T-helper 1 cell treated with Interleukin-12 subunit alpha and Interleukin-12 subunit beta and Interleukin-4 antibody, amounts not matched to agents 30 μg/mL and 1 μg/mL, for 36 hours (primary cell): ENCODE measurements around the gene SPRTN.

Experiments used
- H3K27ac Mint-ChIP-seq: one replicate; pipeline ENCODE4 v1.8.0; 2021; ENCODE audit warnings: mild to moderate bottlenecking, mixed read lengths
- H3K27me3 Mint-ChIP-seq: one replicate; pipeline ENCODE4 v1.8.0; 2021; ENCODE audit warnings: low read depth, mixed read lengths
- H3K36me3 Mint-ChIP-seq: one replicate; pipeline ENCODE4 v1.8.0; 2021; ENCODE audit warnings: low read depth, mixed read lengths
- H3K4me1 Mint-ChIP-seq: one replicate; pipeline ENCODE4 v1.8.0; 2021; ENCODE audit warnings: low read depth, mixed read lengths
- H3K4me3 Mint-ChIP-seq: one replicate; pipeline ENCODE4 v1.8.0; 2021; ENCODE audit warnings: mild to moderate bottlenecking, moderate library complexity, mixed read lengths
- H3K9me3 Mint-ChIP-seq: one replicate; pipeline ENCODE4 v1.8.0; 2021; ENCODE audit warnings: mixed read lengths

SPRTN gene

DNA sequence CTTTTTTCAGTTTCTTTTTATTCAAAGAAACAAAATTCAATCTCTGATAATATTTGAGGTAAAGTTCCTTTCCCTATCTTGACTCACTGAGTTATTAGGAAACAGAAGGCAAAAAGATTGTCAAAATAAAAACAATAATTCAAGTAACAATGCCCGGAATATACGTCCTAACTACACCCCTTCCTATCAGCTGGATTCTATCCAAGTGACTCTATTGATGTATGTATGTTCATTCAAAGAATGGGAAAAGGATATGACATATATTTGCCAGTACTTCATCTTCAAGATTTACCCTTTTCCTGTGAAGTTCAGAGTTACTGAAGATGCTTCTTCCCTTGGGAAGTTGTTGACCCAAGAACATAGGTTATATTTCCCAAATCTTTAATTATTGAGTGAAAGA lies 13.7 kb downstream of the SPRTN start:
- H3K27me3 Mint-ChIP-seq: no peaks in the 10 kb centered on the region
- no peak overlapping the region for H3K4me3 Mint-ChIP-seq
- peaks cover 5% of the 10 kb centered on the region for H3K4me1 Mint-ChIP-seq
- no peak overlapping the region for H3K27ac Mint-ChIP-seq
- no peaks in the 10 kb centered on the region for H3K9me3 Mint-ChIP-seq
- H3K36me3 Mint-ChIP-seq: peaks cover 32% of the 10 kb centered on the region

DNA sequence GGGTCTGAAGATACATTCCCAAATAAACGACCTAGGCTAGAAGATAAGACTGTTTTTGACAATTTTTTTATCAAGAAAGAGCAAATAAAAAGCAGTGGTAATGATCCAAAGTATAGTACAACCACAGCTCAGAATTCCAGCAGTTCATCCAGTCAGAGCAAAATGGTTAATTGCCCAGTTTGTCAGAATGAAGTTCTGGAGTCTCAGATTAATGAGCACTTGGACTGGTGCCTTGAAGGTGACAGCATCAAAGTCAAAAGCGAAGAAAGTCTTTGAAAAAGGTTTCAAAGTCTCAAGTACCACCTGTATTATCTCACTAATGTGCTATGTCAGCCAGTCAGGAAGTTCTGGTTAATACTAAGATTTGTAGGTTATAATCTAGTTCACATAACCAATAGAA lies 15.0 kb downstream of the SPRTN start:
- Mint-ChIP-seq H3K27me3 (no peaks in the 10 kb centered on the region), H3K36me3 (peaks cover 31% of the 10 kb centered on the region), H3K27ac (no peak overlapping the region), H3K9me3 (no peaks in the 10 kb centered on the region), H3K4me1 (peaks cover 12% of the 10 kb centered on the region), H3K4me3 (no peak overlapping the region)

DNA sequence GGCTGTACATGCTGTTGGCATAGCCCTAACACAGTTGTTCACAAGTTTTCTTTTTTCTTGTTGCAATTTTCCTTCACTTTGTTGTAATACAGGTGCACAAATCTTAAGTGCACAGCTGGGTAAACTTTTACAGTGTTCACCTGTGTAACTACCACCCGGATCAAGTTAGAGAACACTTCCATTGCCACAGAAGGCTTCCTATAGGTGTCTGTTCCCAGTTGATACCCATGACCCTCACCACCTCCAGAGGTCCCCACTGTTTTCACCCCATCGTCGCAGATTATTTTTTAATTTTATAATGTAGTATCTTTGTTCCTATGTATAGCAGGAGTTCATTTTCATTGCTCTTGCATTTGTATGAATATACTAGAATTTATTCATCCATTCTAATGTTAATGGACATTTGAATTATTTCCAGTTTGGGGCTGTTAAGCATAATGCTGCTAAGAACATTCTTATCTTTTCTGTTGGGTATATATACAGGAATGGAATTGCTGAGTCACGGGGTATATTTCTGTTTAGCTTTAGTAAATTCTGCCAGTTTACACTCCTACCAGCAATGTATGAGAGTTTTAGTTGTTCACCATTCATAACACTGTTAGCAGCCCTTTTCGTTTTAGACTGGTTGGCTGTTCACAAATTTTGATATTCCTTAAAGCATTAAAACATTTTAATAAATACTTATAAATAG lies 16.4 kb downstream of the SPRTN start:
- H3K4me3 Mint-ChIP-seq: no peak overlapping the region
- no peak overlapping the region for H3K27ac Mint-ChIP-seq
- no peaks in the 10 kb centered on the region for H3K9me3 Mint-ChIP-seq
- peaks cover 23% of the 10 kb centered on the region for H3K36me3 Mint-ChIP-seq
- peaks cover 13% of the 10 kb centered on the region for H3K4me1 Mint-ChIP-seq
- H3K27me3 Mint-ChIP-seq: no peaks in the 10 kb centered on the region

DNA sequence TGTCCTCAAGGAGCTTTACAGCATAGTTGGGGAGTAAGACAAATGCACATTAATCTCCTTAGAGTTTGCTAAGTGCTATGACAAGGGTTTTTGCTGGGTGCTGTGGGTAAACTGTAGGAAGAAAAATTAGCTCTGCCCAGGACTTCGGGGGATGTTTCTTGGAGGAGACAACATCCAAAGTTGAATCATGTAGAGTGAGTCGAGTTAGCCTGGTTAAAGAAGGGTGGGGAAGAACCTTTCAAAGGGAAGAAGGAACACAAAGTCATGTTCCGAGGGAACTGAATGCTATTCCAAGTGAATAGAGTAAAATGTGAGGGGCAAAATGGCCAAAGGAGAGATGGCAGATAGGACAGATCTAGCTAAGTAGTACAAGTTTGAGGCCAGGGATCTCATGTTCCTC lies 17.1 kb downstream of the SPRTN start:
- Mint-ChIP-seq H3K27ac (no peak overlapping the region), H3K27me3 (no peaks in the 10 kb centered on the region), H3K4me3 (no peak overlapping the region), H3K9me3 (no peaks in the 10 kb centered on the region), H3K36me3 (peaks cover 21% of the 10 kb centered on the region), H3K4me1 (peaks cover 13% of the 10 kb centered on the region)

DNA sequence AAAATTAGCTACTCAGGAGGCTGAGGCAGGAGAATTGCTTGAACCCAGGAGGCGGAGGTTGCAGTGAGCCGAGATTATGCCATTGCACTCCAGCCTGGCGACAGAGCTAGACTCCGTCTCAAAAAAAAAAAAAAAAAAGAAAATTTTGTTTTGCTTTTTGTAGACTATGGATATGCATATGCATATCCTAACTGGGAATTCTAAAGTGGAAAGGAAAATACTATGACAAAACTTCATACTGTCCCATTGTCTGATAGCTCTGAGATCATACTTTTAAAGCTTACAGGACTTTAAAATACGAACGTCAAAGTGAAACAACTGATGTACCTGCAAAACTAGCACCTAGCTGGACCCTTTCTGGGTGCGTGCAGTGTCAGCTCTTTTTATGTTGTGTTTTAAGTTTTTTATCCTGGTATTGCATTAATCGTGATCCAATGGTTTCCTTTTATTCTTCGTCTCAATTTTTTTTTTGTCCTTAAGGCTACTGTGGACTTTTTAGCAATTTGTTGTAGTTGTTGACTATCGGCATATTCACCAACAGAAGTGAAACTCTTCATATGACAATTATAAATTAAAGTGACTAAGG lies 19.2 kb downstream of the SPRTN start:
- Mint-ChIP-seq H3K9me3 (no peaks in the 10 kb centered on the region), H3K27ac (no peak overlapping the region), H3K4me1 (peaks cover 13% of the 10 kb centered on the region), H3K27me3 (no peaks in the 10 kb centered on the region), H3K36me3 (peaks cover 28% of the 10 kb centered on the region), H3K4me3 (no peak overlapping the region)

DNA sequence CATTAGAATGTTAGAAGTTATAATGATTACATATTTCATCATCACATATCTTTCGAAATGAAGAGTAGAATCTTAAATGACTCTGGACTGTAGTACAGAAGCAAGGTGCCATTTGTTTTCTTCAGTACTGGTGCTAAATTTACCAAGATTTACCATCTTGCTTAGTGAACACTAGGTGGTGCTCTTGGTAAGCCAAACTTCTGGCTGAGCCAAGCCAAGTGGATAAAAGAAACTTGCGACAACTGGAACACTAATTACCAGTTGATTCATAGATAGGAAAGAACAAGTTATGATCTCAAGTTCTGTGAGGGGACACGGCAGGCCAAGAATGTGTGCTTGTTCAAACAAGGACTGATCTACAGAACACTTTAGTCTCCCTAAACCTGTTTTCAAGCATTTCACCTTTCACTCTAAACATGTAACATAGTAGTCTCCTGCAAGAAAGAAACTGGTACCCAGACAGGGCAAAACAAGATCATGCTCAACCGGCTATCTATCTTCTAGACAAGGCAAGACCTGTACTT lies 19.8 kb downstream of the SPRTN start:
- peaks cover 13% of the 10 kb centered on the region for H3K4me1 Mint-ChIP-seq
- no peak overlapping the region for H3K4me3 Mint-ChIP-seq
- peaks cover 24% of the 10 kb centered on the region for H3K36me3 Mint-ChIP-seq
- peak overlapping the region; percentile 2 for H3K27ac Mint-ChIP-seq
- no peaks in the 10 kb centered on the region for H3K9me3 Mint-ChIP-seq
- H3K27me3 Mint-ChIP-seq: no peaks in the 10 kb centered on the region

DNA sequence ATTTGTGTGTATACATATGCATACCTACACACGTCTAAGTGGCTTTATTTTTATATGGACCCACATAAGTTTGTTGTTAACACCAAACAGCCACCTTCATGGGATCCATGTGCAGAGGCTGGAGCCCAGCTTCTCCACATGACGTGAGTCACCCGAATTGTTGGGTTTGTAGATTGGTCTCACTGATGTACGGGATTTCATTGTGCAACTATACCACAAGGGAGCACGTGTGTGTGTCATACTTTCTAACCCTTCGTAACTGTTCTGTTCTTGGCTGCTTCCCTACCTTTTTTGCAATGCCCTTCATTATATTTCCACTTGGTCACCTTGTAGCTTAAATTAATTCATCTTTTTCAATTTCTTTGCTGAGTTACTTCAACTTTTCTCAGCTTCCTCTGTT lies 21.0 kb downstream of the SPRTN start:
- H3K27ac Mint-ChIP-seq: no peak overlapping the region
- no peak overlapping the region for H3K4me3 Mint-ChIP-seq
- H3K9me3 Mint-ChIP-seq: no peaks in the 10 kb centered on the region
- H3K36me3 Mint-ChIP-seq: peaks cover 22% of the 10 kb centered on the region
- peaks cover 13% of the 10 kb centered on the region for H3K4me1 Mint-ChIP-seq
- no peaks in the 10 kb centered on the region for H3K27me3 Mint-ChIP-seq

DNA sequence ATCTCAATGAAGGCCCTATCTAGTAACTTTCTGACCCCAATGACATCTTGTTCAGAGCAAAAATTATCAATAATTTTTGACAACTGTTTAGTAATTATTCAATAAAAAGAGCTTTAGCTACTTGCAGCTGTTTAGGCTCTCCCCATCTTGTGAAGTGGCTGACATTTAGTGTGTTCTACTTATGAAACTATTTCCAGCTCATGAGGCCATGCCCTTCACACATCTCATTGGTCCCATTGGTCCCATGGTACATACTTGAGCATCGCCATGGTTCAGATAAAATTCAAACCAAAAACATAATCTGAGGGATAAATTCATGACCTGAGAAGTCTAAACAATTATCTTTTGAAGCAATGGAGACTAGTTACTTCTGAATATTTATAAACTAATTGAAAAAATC lies 24.2 kb downstream of the SPRTN start:
- no peak overlapping the region for H3K4me3 Mint-ChIP-seq
- peaks cover 30% of the 10 kb centered on the region for H3K36me3 Mint-ChIP-seq
- H3K9me3 Mint-ChIP-seq: no peaks in the 10 kb centered on the region
- no peak overlapping the region for H3K27ac Mint-ChIP-seq
- H3K4me1 Mint-ChIP-seq: peaks cover 8% of the 10 kb centered on the region
- no peaks in the 10 kb centered on the region for H3K27me3 Mint-ChIP-seq

DNA sequence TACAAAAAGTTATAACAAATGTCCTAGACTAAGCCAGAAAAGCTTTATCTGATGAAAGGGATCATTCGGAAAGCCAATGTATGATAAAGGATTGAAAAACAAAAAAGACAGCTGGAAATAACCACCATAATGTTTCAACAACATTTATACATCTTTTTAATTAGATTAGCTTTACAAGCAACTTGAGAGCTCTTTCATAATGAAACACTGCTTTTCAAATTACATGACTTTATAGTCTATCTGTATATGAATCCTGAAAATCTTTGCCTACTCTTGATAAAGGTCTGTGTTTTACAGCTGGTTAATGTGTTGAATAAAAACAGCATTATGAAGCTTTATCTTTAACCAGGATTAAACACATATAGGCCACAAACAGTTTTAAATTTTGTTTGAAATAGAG lies 25.5 kb downstream of the SPRTN start:
- no peak overlapping the region for H3K27ac Mint-ChIP-seq
- H3K27me3 Mint-ChIP-seq: no peaks in the 10 kb centered on the region
- peaks cover 34% of the 10 kb centered on the region for H3K36me3 Mint-ChIP-seq
- H3K9me3 Mint-ChIP-seq: no peaks in the 10 kb centered on the region
- H3K4me3 Mint-ChIP-seq: no peak overlapping the region
- H3K4me1 Mint-ChIP-seq: peaks cover 1% of the 10 kb centered on the region

DNA sequence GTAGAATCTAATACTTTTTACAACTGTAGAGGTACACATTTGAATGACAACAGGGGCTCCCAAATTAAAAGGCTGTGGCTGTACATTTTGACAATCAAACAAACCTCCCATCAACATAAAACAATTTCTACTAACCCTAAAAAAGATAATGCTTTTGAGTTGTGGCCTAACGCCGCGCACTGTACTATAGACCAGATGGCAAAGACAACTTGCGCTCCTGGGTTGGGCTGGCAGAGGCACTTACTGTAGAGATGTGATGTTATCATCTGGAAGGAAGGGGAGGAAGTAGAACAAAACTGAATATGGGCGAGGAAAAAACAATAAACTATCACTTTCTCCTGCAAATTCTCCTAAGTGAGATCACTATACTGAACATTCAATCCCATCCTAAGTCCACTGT lies 26.1 kb downstream of the SPRTN start:
- no peak overlapping the region for H3K27ac Mint-ChIP-seq
- peaks cover 36% of the 10 kb centered on the region for H3K36me3 Mint-ChIP-seq
- H3K9me3 Mint-ChIP-seq: no peaks in the 10 kb centered on the region
- no peaks in the 10 kb centered on the region for H3K27me3 Mint-ChIP-seq
- no peak overlapping the region for H3K4me3 Mint-ChIP-seq
- H3K4me1 Mint-ChIP-seq: peaks cover 1% of the 10 kb centered on the region

DNA sequence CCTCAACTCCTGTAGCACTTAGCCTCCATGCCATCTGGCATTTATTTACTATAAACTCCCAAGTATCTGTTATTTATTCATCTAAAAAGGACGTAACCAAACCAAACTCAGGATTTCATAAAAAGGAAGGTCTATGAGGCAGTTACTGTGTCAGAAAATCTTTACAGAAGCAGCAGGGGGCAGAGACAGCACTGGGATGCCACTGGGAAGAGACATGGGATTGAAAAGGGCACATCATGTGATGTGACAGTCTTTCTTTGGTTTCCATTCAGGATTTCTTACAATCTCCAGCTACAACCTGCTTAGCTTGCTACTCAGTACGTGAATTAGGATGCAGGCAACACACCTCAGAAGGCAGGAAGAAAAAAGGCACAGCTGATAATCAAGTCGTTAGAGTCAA lies 31.2 kb downstream of the SPRTN start:
- Mint-ChIP-seq H3K4me1 (peaks cover 2% of the 10 kb centered on the region), H3K9me3 (no peaks in the 10 kb centered on the region), H3K27me3 (no peaks in the 10 kb centered on the region), H3K4me3 (no peak overlapping the region), H3K27ac (peak overlapping the region; percentile 47), H3K36me3 (peaks cover 22% of the 10 kb centered on the region)

DNA sequence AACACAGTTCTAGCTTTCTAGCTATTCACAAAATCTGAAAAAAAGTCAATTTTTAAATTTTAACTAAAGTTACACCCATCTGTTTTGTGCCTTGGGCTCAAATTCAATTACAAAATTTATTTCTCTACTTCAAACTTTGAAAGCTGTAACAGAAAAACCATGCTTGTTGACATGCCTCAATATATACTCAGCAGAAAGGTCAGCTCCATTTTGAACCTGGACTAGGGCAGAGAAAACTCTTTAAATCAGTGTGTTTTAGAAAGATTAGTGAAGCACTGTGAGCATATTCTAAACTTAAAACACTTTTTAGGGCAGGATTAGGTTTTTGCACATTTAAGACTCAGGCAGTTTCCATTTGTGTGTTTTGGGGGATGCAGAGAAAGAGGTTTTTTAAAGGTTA lies 34.4 kb downstream of the SPRTN start:
- no peak overlapping the region for H3K4me3 Mint-ChIP-seq
- H3K27me3 Mint-ChIP-seq: no peaks in the 10 kb centered on the region
- H3K27ac Mint-ChIP-seq: no peak overlapping the region
- H3K36me3 Mint-ChIP-seq: peaks cover 8% of the 10 kb centered on the region
- H3K4me1 Mint-ChIP-seq: peaks cover 16% of the 10 kb centered on the region
- H3K9me3 Mint-ChIP-seq: no peaks in the 10 kb centered on the region

DNA sequence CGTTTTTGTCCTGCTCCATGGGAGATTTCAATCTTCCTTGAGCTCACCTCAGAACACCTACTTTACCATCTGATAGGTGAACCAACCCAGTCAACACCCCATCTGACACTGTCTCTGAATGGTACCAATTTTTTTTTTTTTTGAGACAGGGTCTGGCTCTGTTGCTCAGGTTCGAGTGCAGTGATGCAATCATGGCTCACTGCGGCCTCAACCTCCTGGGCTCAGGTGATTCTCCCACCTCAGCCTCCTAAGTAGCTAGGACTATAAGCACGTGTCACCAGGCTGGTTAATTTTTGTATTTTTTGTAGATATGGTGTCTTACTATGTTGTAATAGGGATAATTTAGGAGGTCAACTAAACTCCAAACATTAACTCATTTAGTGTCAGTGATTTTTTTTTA lies 36.3 kb downstream of the SPRTN start:
- Mint-ChIP-seq H3K27ac (no peak overlapping the region), H3K27me3 (no peaks in the 10 kb centered on the region), H3K36me3 (peaks cover 3% of the 10 kb centered on the region), H3K4me1 (peaks cover 26% of the 10 kb centered on the region), H3K4me3 (no peak overlapping the region), H3K9me3 (no peaks in the 10 kb centered on the region)

DNA sequence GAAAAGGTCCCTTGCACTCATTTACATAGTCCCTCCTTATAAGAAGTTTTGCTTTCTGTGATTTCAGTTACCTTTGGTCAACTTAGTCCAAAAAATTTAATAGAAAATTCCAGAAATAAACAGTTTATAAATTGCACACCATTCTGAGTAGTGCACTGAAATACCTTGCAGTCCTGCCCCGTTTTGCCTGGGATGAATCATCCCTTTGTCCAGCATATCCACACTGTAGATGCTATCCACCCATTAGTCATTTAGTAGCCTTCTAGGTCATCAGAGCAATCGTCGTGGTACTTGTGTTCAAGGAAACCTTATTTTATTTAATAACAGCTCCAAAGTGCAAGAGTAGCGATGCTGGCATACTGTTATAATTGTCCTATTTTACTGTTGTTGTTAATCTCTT lies 38.0 kb downstream of the SPRTN start:
- Mint-ChIP-seq H3K27me3 (no peaks in the 10 kb centered on the region), H3K4me1 (peaks cover 32% of the 10 kb centered on the region), H3K27ac (no peak overlapping the region), H3K9me3 (no peaks in the 10 kb centered on the region), H3K4me3 (no peak overlapping the region), H3K36me3 (no peaks in the 10 kb centered on the region)

DNA sequence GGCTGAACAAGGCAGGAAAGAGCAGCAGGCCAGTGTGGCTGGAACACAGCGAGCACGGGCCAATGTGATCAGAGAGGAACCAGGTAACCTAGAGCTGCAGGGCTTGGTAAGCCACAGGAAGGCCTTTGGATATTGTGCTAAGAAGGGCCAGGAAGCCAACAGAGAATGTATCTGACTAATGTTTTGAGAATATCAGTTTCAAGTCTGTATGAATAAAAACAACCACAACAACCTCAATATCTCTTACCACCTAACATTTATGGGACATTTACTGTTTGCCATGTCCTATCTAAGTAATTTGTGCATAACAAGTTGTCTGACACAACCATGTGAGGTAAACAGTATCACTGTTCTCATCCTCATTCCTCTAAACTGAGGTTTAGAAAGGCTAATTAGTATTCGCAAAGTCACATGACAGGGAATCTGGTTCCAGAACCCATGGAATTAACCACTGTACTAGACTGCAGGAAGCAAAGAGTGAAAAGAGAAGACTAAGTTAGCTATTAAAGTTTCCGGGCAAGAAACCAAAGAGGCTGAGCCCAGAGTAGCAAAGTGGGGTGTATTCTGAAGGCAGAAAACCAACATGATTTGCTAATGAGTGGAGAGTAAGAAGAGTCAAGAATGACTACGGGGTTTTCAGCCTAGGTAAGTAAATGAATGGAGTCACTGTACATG lies 38.9 kb downstream of the SPRTN start:
- Mint-ChIP-seq H3K27ac (peak overlapping the region; percentile 33), H3K36me3 (no peaks in the 10 kb centered on the region), H3K4me1 (peaks cover 35% of the 10 kb centered on the region), H3K4me3 (peak overlapping the region; percentile 29), H3K27me3 (no peaks in the 10 kb centered on the region), H3K9me3 (no peaks in the 10 kb centered on the region)
